Endothelial cell of umbilical vein (primary cell): ENCODE measurements around the gene TTLL11.

Experiments
- CTCF ChIP-seq, 2 donors: IDR thresholded peaks; 1 replicate in 1 of 2; 2 replicates in 1 of 2; pipeline ENCODE4 v1.5.1; 2011; ENCODE audit warnings: low read length in 2 of 2, mild to moderate bottlenecking in 2 of 2, moderate library complexity in 2 of 2, control low read depth in 1 of 2, inconsistent platforms in 1 of 2, low read depth in 1 of 2; ENCODE audit not compliant: insufficient read depth in 1 of 2; ENCODE audit errors: extremely low read depth in 1 of 2
- MAX ChIP-seq: IDR thresholded peaks from 2 replicates; pipeline ENCODE4 v1.6.1; 2011; ENCODE audit not compliant: insufficient read depth, insufficient read length
- MYC ChIP-seq: IDR thresholded peaks from one replicate; pipeline ENCODE4 v1.6.1; 2011; ENCODE audit warnings: mild to moderate bottlenecking, low read depth, low read length
- POLR2A ChIP-seq: IDR thresholded peaks from 2 replicates; pipeline ENCODE4 v1.6.1; 2012; ENCODE audit warnings: low read depth, mild to moderate bottlenecking, control low read depth, low read length
- POLR2AphosphoS5 ChIP-seq: IDR thresholded peaks from 2 replicates; pipeline ENCODE4 v1.6.1; 2012; ENCODE audit warnings: low read depth, mild to moderate bottlenecking, control low read depth, low read length, moderate library complexity; ENCODE audit not compliant: insufficient read depth

- peak; percentile 36 for TF ChIP-seq POLR2AphosphoS5
- no peak for TF ChIP-seq CTCF (IDR thresholded peaks at IDR 0.05; ENCODE audit: extremely low read depth in 1 of 2, insufficient read depth in 1 of 2, low read depth in 1 of 2, low read length in 2 of 2)
- TF ChIP-seq POLR2A: no peak
- no peak for TF ChIP-seq MAX
- no peak for TF ChIP-seq MYC
These were observed 76.8 kb downstream of the TTLL11 start for GRCh38 chr9:122016309-122016708.
